ENCODE measurements around the gene KCNJ1. TPM values are rescaled to one million over a fixed set of nuclear protein-coding genes. Genes with fewer than 3 reads are reported as not detected.

KCNJ1 gene
- total and polyA plus RNA-seq, 2 experiments from 2014 or later = 0.16 TPM; not detected in 1

- TF ChIP-seq ZNF114 (CRISPR knock-in tag; IDR thresholded peaks at IDR 0.05) (no peak), CREB1 (CRISPR knock-in tag; IDR thresholded peaks at IDR 0.05; ENCODE audit: low read depth) (no peak), ZNF462 (CRISPR knock-in tag; IDR thresholded peaks at IDR 0.05) (no peak), EZH2phosphoT487 (IDR thresholded peaks at IDR 0.05; ENCODE audit: unreplicated experiment) (no peak), EZH2 (IDR thresholded peaks at IDR 0.05; ENCODE audit: low read depth, unreplicated experiment) (no peak), REST (IDR thresholded peaks at IDR 0.05; ENCODE audit: unreplicated experiment) (no peak)
- ATAC-seq = no peak
- Histone ChIP-seq H3K27me3 (ENCODE audit: insufficient read depth) (peaks cover 9% of the 10 kb centered on the region; the same call in 1 of the 2 replicates), H3K27ac (ENCODE audit: low read depth) (no peak overlapping the region), H3K4me1 (ENCODE audit: insufficient read depth) (peaks cover 9% of the 10 kb centered on the region), H4K20me1 (replicated peaks; ENCODE audit: insufficient read depth) (no peaks in the 10 kb centered on the region), H2AFZ (no peak overlapping the region), H3K9me2 (ENCODE audit: insufficient read depth) (no peaks in the 10 kb centered on the region), H3K79me2 (replicated peaks; ENCODE audit: insufficient read depth) (no peaks in the 10 kb centered on the region), H3K36me3 (ENCODE audit: insufficient read depth) (no peaks in the 10 kb centered on the region), H3K4me3 (no peak overlapping the region), H3K4me2 (no peak overlapping the region), H3F3A (replicated peaks; ENCODE audit: low read depth) (no peaks in the 10 kb centered on the region)
- Mint-ChIP-seq H3K27me3 (ENCODE audit: insufficient read depth, low read depth, poor library complexity) (peaks cover 19% of the 10 kb centered on the region), H3K36me3 (ENCODE audit: low read depth) (no peaks in the 10 kb centered on the region), H3K4me1 (peaks cover 14% of the 10 kb centered on the region), H3K9me3 (no peaks in the 10 kb centered on the region), H3K4me3 (no peak overlapping the region), H3K27ac (no peak overlapping the region)
- DNase-seq (ENCODE audit: low spot score) = no peak
Measured at GRCh38 chr11:128877726-128878125, 10.6 kb upstream of the KCNJ1 start.

Data from GM23338 (cell line).